DMS 273 (cell line): ENCODE results near the gene CELSR2.

ENCODE experiments used
- DNase-seq: peaks from one replicate; lab custom pipeline; 2025; ENCODE audit not compliant: unreplicated experiment; lab: John Stamatoyannopoulos, UW

Gene CELSR2

DNA sequence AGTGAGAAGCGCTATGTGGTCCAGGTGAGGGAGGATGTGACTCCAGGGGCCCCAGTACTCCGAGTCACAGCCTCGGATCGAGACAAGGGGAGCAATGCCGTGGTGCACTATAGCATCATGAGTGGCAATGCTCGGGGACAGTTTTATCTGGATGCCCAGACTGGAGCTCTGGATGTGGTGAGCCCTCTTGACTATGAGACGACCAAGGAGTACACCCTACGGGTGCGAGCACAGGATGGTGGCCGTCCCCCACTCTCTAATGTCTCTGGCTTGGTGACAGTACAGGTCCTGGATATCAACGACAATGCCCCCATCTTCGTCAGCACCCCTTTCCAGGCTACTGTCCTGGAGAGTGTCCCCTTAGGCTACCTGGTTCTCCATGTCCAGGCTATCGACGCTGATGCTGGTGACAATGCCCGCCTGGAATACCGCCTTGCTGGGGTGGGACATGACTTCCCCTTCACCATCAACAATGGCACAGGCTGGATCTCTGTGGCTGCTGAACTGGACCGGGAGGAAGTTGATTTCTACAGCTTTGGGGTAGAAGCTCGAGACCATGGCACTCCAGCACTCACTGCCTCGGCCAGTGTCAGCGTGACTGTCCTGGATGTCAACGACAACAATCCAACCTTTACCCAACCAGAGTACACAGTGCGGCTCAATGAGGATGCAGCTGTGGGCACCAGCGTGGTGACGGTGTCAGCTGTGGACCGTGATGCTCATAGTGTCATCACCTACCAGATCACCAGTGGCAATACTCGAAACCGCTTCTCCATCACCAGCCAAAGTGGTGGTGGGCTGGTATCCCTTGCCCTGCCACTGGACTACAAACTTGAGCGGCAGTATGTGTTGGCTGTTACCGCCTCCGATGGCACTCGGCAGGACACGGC lies 2.2 kb downstream of the CELSR2 start:
- no peak for DNase-seq

GRCh38 chr1:109252167-109252892 lies 3.0 kb downstream of the CELSR2 start:
- no peak for DNase-seq

GRCh38 chr1:109252893-109253802 lies 3.8 kb downstream of the CELSR2 start:
- peak; percentile 91 for DNase-seq

DNA sequence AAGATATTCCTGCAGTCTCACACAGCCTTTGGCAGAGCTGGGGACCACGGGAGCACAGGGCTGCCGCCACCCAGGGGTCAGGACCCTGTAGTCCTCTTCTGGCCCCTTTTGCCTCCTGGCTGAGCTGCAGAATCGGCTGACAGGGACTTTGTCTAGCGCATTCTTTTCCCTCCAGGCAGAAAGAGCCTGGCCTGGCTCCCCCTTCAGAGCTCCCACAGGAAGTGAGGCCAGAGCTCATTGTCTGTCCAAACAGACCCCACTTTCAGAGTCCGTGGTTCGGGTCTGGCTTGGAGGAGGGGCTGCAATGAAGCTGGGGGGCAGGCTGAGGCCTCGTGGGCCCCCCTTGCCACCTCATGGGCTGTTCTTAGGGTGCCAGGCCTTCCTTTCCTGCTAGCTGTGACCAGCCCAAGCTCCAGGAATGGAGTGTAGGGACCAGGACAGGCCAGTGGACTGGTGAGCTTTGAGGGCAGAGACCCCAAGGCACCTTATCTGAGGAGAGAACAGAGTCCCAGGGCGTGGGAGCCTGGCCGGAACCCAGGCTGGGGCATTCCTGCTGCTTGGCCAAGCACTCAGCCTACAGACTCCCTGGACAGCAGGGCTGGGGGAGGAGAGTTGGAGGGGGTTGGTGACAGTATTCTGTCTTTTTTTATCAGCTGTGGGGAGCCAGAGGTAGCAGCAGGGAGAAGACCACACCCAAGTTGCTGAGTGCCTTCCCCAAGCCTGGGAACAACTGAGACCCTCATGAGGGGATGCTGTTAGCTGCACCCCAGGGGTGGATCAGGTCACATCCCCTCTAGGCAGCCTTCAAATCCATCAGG lies 4.7 kb downstream of the CELSR2 start:
- DNase-seq: peak; percentile 69

DNA sequence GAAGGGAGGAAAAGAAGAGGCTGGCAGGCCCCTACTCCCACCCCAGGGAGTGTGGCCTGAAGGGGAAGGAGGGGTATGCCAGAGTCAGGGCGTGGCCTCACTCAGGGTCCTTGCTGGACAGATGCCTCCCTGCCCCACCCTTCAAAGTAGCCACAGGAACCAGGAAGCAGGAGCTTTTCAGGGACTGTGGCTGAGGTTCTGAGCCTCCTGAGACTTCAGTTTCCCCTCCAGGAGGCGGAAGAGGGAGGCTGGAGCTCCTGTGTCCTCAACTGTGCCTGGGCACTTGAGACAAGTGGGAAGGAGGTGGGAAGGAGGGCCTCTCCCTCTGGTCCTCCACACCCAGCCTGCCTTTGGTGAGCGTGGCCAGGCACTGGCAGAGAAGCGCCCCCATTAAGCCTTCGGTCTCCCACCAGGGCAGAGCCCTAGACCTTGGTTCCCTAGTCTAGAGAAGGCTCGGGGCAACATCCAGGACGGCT lies 5.3 kb downstream of the CELSR2 start:
- peak; percentile 60 for DNase-seq

- DNase-seq: peak; percentile 93
Measured at GRCh38 chr1:109255097-109255651, 5.8 kb downstream of the CELSR2 start.

GRCh38 chr1:109255678-109256077 lies 6.3 kb downstream of the CELSR2 start:
- DNase-seq: peak; percentile 93

DNA sequence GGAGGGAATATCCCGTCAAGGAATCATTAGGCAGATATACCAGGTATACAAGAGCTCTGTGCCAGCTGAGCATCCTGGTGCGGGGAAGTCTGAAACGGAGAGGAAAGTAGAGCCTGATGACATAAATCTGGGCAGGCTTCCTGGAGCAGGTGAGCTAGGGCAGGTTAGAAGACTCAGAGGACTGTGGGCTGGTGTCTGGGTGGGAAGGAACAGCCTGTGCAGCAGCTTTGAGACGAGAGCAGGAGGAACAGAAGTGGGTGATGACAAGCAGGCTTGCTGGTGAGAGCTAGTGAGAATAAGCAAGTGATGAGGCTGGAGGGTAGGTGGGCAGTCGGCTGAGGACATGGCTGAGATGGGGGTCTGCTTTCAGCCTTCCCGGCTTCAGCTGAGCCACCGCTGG lies 6.7 kb downstream of the CELSR2 start:
- no peak for DNase-seq

- DNase-seq: no peak
Measured at GRCh38 chr1:109256971-109257681, 7.8 kb downstream of the CELSR2 start.

- no peak for DNase-seq
Measured at GRCh38 chr1:109257682-109258421, 8.5 kb downstream of the CELSR2 start.

- DNase-seq: no peak
Measured at GRCh38 chr1:109258481-109259466, 9.4 kb downstream of the CELSR2 start.

- peak; percentile 44 for DNase-seq
Measured at GRCh38 chr1:109259674-109260557, 10.6 kb downstream of the CELSR2 start.

DNA sequence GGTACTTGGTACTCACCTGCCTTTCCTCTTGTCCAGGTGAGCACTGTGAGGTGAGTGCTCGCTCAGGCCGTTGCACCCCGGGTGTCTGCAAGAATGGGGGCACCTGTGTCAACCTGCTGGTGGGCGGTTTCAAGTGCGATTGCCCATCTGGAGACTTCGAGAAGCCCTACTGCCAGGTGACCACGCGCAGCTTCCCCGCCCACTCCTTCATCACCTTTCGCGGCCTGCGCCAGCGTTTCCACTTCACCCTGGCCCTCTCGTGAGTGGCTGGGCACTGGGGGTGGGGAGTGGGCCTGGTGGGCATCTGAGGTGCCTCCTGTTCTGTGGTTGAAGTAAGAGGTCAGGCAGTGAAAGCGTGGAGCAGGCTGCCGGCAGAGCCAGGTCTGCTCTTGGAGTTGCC lies 11.7 kb downstream of the CELSR2 start:
- DNase-seq: no peak

- DNase-seq: no peak
Measured at GRCh38 chr1:109261578-109261977, 12.2 kb downstream of the CELSR2 start.

DNA sequence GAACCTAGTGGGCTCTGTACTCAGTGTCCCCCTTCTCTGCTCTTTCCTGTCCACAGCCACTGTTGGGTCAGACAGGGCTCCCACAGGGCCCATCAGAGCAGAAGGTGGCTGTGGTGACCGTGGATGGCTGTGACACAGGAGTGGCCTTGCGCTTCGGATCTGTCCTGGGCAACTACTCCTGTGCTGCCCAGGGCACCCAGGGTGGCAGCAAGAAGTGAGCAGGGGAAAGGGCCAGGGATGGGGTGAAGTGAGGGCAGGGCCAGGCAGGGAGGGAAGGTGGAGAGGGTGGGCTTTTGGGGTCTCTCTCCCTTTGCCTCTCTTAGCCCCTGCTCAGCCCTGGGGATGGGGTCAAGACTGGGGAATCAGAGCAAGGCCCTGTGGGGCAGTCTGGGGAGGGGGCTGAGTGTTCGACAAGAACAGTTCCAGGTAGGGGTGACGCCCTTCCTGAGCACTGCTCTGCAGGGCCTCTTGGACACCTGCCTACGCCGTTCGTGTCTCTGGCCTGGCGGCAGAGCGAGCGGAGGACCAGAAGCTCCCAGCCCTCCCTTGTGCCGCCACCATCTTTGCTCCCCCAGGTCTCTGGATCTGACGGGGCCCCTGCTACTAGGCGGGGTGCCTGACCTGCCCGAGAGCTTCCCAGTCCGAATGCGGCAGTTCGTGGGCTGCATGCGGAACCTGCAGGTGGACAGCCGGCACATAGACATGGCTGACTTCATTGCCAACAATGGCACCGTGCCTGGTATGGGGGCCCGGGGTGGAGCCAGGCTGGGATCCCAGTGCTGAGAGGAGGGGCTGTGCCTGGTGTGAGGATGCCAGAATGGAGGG lies 13.1 kb downstream of the CELSR2 start:
- DNase-seq: no peak

DNA sequence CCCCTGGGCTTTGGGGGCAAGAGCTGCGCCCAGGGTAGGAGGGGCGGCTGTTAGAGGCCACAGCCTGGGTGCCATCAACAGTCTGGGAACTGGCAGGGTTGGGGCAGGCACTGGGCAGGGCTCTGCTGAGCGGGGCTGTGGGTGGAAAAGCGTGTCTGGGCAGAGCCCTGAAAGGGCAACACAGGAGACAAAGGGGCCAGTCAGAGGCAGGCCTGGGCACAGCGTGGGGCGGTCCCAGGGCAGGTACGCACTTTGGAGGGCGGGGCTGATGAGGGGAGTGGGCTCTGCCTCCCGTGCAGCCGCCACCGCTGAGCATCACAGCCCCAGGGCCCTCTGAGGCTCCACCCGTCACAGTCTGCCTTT lies 13.9 kb downstream of the CELSR2 start:
- DNase-seq: no peak
